Right renal cortex interstitium (tissue), 3 donors: Measurements from ENCODE around the gene ZNF486. TPM values are rescaled to one million over a fixed set of nuclear protein-coding genes. Genes with fewer than 3 reads are reported as not detected.
"Not testable (repeated sequence)": the region's sequence is repeated elsewhere in the genome, so short reads cannot be mapped to it uniquely, and the experiment has no call there.

Experiments used
- DNase-seq, 3 donors: peaks; one replicate each; pipeline ENCODE4 v3.0.0-alpha.2; 2013; ENCODE audit warnings: low read depth in 3 of 3, low spot score in 2 of 3
- polyA plus RNA-seq, 3 donors: library from polyadenylated mRNA; unstranded; fragments of 120-200 nt; gene quantifications; one replicate each; pipeline ENCODE4 v1.2.1, GENCODE V29; 2013; ENCODE audit not compliant: insufficient read length in 3 of 3

The ZNF486 gene
- polyA plus RNA-seq, result 10 to 100 TPM; 19.4 to 23.3 (median 22.0) TPM

DNA sequence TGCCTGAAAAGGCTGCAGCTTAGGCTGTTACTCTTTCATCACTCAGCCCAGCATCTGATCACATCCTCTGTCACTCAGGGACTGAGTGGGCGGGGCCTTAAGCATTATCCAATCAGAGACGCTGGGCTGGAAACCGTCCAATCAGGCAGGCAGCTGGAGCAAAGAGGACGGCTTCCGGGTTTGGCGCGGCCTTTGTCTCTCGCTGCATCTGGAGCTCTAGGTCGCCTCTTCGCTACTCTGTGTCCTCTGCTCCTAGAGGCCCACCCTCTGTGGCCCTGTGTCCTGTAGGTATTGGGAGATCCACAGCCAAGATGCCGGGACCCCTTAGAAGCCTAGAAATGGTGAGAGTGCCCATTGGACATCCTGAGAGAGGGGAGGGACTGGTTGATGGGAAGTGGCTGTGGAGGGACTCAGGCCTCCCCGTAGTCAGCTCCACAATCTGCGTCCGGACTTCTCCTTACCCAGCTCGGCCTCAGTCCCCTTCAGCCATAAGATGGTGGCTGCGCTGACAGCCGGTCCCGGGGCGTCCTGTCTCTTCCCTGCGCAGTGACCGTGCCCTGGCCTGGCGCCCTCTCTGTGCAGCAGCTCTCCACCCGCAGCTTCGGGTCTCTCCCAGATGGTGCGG, at the start of gene ZNF486:
TSS of gene ZNF486 (plus strand) at position 195 of the 625 bp plus-strand sequence. CDS start at position 312, 117 bp downstream.
- peak; percentile 89 to 94 (median 91) for DNase-seq

DNA sequence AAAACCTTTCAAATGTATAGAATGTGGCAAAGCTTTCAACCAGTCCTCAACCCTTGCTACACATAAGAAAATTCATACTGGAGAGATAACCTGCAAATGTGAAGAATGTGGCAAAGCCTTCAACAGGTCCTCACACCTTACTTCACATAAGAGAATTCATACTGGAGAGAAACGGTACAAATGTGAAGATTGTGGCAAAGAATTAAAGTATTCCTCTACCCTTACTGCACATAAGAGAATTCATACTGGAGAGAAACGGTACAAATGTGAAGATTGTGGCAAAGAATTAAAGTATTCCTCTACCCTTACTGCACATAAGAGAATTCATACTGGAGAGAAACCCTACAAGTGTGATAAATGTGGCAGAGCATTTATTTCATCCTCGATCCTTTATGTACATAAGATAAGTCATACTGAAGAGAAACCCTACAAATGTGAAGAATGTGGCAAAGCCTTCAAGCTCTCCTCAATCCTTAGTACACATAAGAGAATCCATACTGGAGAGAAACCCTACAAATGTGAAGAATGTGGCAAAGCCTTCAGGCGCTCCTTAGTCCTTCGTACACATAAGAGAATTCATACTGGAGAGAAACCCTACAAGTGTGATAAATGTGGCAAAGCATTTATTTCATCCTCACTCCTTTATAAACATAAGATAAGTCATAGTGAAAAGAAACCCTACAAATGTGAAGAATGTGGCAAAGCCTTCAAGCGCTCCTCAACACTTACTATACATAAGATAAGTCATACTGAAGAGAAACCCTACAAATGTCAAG, 48.8 kb upstream of the ZNF486 start:
- not testable (repeated sequence) for DNase-seq

DNA sequence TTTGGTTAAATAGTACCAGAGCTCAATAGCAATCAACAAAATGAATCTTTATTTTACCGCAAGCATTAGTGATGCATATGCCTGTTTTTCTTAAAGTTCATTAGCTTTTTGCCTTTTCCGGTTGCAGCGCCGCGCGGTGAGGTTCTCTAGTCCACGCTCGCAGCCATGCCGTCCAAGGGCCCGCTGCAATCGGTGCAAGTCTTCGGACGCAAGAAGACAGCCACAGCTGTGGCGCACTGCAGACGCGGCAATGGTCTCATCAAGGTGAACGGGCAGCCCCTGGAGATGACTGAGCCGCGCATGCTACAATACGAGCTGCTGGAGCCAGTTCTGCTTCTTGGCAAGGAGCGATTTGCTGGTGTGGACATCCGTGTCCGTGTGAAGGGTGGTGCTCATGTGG, 42.1 kb upstream of the ZNF486 start:
- DNase-seq, result no peak

DNA sequence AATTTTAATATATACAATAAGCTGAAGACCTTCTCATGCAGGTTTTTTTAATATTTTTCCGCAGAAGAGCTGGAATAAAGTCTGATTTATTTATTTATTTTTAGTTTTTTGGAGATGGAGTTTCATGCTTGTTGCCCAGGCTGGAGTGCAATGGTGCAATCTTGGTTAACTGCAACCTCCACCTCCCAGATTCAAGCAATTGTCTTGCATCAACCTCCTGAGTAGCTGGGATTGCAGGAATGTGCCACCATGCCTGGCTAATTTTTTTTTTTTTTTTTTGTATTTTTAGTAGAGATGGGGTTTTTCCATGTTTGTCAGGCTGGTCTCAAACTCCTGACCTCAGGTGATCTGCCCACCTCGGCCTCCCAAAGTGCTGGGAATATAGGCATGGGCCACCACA, 34.1 kb upstream of the ZNF486 start:
- DNase-seq, result not testable (repeated sequence)

DNA sequence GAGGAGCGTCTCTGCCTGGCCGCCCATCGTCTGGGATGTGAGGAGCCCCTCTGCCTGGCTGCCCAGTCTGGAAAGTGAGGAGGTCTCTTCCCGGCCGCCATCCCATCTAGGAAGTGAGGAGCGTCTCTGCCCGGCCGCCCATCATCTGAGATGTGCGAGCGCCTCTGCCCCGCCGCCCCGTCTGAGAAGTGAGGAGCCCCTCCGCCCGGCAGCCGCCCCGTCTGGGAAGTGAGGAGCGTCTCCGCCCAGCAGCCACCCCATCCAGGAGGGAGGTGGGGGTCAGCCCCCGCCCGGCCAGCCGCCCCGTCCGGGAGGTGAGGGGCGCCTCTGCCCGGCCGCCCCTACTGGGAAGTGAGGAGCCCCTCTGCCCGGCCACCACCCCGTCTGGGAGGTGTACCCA, 29.3 kb upstream of the ZNF486 start:
- not testable (repeated sequence) for DNase-seq

DNA sequence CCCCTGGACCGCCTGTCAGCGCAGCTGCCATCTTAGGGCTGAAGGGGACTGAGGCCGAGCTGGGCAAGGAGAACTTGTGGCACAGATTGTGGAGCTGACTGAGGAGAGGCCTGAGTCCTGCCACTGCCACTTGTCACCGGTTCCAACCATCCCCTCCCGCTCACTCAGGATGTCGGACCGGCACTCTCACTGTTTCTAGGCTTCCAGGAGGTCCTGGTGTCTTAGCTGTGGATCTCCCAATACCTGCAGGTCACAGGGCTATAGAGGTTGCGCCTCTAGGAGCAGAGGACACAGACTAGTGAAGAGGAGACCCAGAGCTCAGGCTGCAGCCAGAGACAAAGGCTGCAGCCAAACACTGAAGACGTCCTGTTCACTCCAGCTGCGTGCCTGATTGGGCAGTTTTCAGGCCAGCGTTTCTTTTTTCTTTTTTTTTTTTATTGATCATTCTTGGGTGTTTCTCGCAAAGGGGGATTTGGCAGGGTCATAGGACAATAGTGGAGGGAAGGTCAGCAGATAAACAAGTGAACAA, 15.3 kb upstream of the ZNF486 start:
- no peak for DNase-seq

DNA sequence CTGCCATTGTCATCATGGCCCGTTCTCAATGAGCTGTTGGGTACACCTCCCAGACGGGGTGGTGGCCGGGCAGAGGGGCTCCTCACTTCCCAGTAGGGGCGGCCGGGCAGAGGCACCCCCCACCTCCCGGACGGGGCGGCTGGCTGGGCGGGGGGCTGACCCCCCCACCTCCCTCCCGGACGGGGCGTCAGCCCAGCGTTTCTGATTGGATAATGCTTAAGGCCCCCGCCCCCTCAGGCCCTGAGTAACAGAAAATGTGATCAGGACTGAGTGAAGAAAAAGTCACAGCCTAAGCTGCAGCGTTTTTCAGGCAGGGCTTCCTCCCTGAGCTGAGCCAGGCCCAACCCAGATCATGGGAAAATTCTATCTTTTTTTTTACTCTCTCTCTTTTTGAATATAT, 14.5 kb upstream of the ZNF486 start:
- not testable (repeated sequence) for DNase-seq

DNA sequence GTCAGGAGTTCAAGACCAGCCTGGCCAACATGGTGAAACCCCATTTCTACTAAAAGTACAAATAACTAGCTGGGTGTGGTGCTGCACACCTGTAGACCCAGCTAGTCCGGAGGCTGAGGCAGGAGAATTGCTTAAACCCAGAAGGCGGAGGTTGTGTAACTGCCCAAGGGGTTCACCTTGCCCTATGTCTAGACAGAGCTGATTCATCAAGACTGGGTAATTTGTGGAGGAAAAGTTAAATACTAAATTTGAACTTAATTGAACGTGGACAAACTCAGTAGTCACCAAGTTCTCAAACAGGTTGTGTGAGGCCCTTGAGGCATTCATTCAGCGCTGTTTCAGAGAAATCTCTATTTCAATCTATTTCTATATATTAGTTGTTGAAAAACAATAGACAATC, 13.7 kb upstream of the ZNF486 start:
- DNase-seq, result no peak

DNA sequence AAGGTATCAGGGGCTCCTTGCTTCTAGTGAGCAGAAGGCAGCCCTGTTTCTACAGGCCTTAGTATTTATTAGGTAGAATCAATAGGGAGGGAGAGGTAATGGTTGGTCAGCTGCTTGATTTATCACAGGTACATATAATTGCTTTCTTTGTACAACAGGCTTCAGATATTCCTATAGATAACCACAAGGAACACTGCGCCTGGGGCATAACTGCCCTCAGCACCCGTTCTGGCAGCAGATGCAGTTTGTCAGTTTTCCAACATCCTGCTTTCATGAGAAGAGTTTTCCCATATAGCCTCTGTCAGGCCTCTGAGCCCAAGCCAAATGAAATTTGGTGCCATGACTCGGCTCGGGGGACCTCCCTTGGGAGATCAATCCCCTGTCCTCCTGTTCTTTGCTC, 12.4 kb upstream of the ZNF486 start:
- no peak for DNase-seq

DNA sequence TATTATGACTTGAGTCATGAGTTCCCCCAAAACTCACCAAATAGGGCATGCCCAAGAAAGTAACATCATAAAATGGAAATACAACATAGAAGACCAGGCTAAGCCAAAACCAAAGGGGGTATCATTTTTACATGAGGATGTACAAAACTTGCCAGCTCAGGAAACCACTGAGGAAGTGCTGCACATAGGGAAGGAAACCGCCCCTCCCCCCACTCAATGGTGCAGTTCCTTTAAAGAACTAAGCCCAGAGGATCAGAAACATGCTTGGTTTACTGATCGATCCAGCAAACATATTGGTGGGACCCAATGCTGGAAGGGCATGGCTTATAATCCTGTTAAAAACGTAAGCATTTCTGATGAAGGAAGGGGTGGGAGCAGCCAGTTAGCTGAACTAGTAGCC, 4.2 kb upstream of the ZNF486 start:
- DNase-seq, result no peak

DNA sequence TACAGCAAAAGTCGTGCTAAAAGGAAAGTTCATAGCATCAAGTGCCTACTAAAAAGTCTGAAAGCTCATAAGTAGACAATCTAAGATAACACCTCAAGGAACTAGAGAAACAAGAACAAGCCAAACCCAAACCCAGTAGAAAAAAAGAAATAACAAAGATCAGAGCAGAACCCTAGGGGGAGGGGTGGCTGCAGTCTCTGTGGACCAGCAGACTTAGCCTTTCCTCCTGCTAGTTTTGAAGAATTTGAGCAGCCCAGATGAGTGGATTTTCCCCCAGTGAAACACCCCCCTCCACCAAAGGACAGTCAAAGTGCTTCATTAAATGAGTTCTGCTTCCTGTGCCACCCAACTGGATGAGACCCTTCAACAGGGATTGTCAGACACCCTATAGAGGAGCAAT, 2.6 kb upstream of the ZNF486 start:
- no peak for DNase-seq

DNA sequence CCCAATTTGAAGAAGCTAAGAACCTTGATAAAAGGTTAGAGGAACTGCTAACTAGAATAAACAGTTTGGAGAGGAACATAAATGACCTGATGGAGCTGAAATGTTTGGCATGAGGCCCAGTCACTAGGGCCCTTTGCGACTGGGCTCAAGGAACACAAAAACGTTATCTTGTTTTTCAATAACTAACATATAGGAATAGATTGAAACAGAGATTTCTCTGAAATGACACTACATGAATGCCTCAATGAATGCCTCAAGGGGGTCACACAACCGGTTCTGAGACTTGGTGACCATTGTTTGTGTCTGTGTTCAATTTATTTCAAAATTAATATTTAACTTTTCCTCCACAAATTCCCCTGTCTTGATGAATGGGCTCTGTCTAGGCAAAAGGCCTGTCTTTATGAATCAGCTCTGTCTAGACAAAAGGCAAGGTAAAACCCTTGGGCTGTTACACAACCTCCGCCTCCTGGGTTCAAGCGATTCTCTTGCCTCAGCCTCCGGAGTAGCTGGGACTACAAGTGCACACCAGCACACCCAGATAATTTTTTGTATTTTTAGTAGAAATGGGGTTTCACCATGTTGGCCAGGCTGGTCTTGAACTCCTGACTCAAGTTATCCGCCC, 932 bp upstream of the ZNF486 start:
- DNase-seq, result no peak

DNA sequence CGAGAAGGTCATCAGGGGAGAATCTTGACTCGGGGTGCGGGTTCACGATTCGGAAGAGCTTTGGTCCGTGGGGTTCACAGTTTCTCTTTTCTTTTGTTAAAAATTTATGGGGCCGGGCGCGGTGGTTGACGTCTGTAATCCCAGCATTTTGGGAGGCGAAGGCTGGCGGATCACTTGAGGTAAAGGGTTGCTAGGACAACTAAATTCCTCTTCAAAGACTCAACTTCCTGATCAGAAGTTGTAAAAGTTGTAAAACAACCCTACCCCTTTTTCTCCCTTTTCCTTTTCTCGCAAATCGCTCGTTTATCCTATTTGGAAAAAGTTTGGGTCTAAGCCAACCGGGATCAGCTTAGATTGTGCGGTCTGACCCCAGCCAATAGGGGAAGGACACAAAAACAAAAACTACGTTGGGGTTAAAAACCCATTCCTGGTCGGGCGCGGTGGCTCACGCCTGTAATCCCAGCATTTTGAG, 673 bp downstream of the ZNF486 start:
- peak in 1 of 3 donors; percentile 36 for DNase-seq

DNA sequence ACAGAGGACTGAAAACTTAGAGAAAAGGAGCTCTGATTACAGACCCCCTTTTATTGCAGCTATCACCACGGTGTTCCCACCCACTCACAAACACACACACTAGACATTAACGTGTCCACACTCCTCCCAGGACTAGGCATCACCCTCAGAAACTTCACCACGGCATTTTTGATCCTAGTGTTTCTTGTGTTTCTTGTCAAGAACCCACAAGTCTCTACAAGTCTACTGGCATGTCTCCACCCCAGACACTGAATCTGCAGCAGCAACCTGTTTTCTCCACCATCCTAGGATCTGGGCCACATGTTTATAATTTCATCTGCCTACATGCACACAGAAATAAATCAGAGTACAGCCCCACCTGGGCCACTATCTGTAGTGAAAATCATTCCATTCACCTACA, 4.3 kb downstream of the ZNF486 start:
- no peak for DNase-seq

DNA sequence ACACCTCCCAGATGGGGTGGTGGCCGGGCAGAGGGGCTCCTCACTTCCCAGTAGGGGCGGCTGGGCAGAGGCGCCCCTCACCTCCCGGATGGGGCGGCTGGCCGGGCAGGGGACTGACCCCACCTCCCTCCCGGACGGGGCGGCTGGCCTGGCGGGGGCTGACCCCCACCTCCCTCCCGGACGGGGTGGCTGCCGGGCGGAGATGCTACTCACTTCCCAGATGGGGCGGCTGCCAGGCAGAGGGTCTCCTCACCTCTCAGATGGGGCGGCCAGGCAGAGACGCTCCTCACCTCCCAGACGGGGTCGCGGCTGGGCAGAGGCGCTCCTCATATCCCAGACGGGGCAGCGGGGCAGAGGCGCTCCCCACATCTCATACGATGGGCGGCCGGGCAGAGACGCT, 8.8 kb downstream of the ZNF486 start:
- DNase-seq, result not testable (repeated sequence)

DNA sequence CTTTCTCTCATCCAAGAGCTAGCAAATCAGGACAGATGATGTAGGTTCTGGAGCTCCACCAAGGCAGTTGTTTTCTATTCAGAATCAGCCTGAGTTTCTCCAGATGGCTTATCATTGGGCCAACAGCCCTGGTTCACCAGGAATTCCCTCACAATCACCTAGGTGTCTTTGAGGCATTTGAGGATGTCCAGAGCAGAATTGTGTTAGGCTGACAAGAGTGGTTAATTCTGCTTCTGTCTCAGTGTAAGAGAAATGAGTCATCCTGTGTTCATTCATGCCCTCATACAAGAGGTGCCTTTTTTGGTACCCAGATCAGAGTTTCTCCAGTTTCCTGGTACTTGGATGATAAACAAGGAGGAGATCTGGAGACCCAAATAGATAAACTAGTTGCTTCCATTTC, 12.9 kb downstream of the ZNF486 start:
- DNase-seq, result not testable (repeated sequence)

DNA sequence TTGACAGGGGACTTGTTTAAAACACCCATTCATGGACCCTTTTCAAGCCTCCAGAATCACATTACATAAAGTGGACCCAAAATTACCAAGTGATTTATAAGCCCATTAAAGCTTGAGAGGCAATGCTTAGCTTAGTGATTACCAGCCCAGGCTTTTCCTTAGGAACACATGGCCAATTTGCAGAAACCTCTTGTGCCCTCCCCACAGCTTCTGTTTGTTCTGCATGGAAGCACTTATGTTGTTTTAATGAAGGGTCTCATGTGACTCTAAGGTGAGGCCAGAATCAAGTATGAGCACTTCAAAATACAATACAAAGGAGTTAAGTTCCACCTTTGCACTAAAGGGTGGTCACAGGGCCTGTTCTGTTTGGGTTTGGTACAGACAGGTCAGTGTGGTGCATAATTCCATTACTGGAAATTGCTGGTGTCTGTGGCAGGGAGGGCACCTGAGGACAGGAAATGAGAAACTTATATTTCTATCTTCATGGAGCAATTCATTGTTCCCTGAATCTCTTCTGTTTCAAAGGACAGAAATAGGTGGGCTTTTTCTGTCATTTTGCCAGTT, 15.3 kb downstream of the ZNF486 start:
- DNase-seq, result peak in 1 of 3 donors; percentile 27

DNA sequence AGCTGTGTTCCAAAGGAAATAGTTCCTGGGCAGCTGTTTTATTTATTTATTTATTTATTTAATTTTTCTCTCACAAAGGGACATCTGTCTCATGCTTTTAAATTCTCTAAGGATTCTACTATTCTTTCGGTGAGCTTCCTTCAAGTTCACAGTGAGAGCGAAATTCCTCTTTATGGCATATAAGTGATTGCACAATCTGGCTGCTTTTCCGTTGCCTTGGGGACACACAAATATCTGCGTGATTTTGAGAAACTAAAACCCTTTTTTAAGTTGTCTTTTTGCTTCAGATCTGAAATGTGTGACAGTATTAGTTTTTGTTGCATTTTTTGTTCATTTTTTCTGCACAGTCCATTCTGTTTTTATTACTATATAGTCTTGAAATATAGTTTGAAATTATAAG, 19.2 kb downstream of the ZNF486 start:
- no peak for DNase-seq

DNA sequence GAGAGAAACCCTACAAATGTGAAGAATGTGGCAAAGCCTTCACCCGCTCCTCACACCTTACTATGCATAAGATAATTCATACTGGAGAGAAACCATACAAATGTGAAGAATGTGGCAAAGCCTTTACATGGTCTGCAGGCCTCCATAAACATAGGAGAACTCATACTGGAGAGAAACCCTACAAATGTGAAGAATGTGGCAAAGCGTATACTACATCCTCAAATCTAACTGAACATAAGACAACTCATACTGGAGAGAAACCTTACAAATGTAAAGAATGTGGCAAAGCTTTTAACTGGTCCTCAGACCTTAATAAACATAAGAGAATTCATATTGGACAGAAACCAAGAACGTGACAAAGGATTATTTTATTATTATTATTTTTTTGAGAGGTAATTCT, 30.7 kb downstream of the ZNF486 start:
- DNase-seq, result no peak

DNA sequence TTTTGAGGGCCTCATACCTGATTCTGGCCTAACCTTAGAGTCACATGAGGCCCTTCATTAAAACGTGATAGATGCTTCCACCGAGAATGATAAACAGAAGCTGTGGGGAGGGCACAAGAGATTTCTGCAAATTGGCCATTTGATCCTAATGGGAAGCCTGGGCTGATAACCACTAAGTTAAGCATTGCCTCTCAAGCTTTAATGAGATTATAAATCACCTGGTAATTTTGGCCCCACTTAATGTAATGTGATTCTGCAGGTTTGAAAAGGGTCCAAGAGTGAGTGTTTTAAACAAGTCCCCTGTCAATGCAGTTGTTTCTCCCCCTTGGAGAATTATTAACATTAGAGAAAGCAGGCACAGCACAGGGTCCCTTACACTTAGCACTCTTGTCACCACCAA, 42.0 kb downstream of the ZNF486 start:
- peak in 2 of 3 donors; percentile 10 to 38 for DNase-seq

DNA sequence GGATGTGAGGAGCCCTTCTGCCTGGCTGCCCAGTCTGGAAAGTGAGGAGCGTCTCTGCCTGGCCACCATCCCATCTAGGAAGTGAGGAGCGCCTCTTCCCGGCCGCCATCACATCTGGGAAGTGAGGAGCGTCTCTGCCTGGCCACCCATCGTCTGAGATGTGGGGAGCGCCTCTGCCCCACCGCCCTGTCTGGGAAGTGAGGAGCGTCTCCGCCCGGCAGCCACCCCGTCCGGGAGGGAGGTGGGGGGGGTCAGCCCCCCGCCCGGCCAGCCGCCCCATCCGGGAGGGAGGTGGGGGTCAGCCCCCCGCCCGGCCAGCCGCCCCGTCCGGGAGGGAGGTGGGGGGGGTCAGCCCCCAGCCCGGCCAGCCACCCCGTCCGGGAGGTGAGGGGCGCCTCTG, 47.4 kb downstream of the ZNF486 start:
- not testable (repeated sequence) for DNase-seq
